GM23338 (cell line): ENCODE results near the gene ISG15. TPM values are rescaled to one million over a fixed set of nuclear protein-coding genes. Genes with fewer than 3 reads are reported as not detected.

Experiments used
- polyA plus RNA-seq: library from polyadenylated mRNA; unstranded; fragments of >200 nt; fragmentation: Nextera tagmentation; extraction: Ambion mirVana; gene quantifications from 2 replicates; pipeline ENCODE4 v1.2.1, GENCODE V29; 2016
- total RNA-seq: library from RNA; depleted of rRNA; stranded (reverse); fragments of >200 nt; shearing (Covaris generic); gene quantifications from 2 replicates; pipeline ENCODE4 v1.2.3, GENCODE V29; 2014
- TF ChIP-seq, protein P1 (sequence below): fragments of 250-450 bp; sonication (Bioruptor Pico); IDR thresholded peaks from 2 replicates; pipeline ENCODE4 v1.5.0; 2020; ENCODE audit warnings: mild to moderate bottlenecking, moderate library complexity
- TF ChIP-seq, protein P2 (sequence below): IDR thresholded peaks from one replicate; pipeline ENCODE4 v1.6.1; 2018; ENCODE audit warnings: antibody characterized with exemption; ENCODE audit not compliant: unreplicated experiment

ISG15 gene
- total and polyA plus RNA-seq, 2 experiments from 2014 or later = 52.9 to 101 TPM

DNA sequence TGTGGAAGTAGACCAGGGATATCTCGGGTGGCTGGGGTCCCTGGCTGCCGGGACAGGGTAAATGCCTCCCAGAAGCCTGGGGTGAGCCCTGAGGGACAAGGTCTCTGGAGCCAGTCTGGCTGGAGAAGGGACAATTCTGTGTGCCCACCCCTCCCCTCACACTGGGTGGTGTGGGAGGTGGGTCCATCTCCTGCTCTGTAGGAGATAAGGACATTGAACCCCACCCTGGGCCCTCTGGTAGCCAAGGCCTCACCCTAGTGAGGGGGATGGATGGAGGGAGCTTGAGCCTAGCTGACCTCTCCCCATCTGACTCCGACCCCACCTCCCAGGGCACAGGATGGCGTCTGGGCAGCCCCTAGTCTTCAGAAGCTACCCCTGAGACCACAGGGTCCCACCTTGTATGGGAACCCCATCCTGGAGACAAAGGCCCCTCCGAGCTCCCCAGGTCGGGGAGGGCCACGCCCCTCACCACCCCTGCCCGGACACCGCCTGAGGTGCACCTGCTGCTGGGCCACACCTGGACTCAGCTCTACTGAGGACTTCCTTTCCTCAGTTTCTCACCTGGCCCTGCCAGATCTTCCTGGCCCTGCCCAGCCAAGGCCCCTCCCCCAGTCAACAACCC, 11.0 kb downstream of the ISG15 start (continued):
- TF ChIP-seq, protein P1, sequence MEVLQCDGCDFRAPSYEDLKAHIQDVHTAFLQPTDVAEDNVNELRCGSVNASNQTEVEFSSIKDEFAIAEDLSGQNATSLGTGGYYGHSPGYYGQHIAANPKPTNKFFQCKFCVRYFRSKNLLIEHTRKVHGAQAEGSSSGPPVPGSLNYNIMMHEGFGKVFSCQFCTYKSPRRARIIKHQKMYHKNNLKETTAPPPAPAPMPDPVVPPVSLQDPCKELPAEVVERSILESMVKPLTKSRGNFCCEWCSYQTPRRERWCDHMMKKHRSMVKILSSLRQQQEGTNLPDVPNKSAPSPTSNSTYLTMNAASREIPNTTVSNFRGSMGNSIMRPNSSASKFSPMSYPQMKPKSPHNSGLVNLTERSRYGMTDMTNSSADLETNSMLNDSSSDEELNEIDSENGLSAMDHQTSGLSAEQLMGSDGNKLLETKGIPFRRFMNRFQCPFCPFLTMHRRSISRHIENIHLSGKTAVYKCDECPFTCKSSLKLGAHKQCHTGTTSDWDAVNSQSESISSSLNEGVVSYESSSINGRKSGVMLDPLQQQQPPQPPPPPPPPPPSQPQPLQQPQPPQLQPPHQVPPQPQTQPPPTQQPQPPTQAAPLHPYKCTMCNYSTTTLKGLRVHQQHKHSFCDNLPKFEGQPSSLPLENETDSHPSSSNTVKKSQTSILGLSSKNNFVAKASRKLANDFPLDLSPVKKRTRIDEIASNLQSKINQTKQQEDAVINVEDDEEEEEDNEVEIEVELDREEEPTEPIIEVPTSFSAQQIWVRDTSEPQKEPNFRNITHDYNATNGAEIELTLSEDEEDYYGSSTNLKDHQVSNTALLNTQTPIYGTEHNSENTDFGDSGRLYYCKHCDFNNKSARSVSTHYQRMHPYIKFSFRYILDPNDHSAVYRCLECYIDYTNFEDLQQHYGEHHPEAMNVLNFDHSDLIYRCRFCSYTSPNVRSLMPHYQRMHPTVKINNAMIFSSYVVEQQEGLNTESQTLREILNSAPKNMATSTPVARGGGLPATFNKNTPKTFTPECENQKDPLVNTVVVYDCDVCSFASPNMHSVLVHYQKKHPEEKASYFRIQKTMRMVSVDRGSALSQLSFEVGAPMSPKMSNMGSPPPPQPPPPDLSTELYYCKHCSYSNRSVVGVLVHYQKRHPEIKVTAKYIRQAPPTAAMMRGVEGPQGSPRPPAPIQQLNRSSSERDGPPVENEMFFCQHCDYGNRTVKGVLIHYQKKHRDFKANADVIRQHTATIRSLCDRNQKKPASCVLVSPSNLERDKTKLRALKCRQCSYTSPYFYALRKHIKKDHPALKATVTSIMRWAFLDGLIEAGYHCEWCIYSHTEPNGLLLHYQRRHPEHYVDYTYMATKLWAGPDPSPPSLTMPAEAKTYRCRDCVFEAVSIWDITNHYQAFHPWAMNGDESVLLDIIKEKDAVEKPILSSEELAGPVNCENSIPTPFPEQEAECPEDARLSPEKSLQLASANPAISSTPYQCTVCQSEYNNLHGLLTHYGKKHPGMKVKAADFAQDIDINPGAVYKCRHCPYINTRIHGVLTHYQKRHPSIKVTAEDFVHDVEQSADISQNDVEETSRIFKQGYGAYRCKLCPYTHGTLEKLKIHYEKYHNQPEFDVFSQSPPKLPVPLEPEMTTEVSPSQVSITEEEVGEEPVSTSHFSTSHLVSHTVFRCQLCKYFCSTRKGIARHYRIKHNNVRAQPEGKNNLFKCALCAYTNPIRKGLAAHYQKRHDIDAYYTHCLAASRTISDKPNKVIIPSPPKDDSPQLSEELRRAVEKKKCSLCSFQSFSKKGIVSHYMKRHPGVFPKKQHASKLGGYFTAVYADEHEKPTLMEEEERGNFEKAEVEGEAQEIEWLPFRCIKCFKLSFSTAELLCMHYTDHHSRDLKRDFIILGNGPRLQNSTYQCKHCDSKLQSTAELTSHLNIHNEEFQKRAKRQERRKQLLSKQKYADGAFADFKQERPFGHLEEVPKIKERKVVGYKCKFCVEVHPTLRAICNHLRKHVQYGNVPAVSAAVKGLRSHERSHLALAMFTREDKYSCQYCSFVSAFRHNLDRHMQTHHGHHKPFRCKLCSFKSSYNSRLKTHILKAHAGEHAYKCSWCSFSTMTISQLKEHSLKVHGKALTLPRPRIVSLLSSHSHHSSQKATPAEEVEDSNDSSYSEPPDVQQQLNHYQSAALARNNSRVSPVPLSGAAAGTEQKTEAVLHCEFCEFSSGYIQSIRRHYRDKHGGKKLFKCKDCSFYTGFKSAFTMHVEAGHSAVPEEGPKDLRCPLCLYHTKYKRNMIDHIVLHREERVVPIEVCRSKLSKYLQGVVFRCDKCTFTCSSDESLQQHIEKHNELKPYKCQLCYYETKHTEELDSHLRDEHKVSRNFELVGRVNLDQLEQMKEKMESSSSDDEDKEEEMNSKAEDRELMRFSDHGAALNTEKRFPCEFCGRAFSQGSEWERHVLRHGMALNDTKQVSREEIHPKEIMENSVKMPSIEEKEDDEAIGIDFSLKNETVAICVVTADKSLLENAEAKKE (CRISPR knock-in tag) = no peak
- TF ChIP-seq, protein P2, sequence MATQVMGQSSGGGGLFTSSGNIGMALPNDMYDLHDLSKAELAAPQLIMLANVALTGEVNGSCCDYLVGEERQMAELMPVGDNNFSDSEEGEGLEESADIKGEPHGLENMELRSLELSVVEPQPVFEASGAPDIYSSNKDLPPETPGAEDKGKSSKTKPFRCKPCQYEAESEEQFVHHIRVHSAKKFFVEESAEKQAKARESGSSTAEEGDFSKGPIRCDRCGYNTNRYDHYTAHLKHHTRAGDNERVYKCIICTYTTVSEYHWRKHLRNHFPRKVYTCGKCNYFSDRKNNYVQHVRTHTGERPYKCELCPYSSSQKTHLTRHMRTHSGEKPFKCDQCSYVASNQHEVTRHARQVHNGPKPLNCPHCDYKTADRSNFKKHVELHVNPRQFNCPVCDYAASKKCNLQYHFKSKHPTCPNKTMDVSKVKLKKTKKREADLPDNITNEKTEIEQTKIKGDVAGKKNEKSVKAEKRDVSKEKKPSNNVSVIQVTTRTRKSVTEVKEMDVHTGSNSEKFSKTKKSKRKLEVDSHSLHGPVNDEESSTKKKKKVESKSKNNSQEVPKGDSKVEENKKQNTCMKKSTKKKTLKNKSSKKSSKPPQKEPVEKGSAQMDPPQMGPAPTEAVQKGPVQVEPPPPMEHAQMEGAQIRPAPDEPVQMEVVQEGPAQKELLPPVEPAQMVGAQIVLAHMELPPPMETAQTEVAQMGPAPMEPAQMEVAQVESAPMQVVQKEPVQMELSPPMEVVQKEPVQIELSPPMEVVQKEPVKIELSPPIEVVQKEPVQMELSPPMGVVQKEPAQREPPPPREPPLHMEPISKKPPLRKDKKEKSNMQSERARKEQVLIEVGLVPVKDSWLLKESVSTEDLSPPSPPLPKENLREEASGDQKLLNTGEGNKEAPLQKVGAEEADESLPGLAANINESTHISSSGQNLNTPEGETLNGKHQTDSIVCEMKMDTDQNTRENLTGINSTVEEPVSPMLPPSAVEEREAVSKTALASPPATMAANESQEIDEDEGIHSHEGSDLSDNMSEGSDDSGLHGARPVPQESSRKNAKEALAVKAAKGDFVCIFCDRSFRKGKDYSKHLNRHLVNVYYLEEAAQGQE = no peak
